Colonic mucosa (tissue), 4 donors: ENCODE measurements around the gene SPDYE4. TPM values are rescaled to one million over a fixed set of nuclear protein-coding genes. Genes with fewer than 3 reads are reported as not detected.

Source experiments
- DNase-seq: peaks from one replicate; pipeline ENCODE4 v3.0.0-alpha.2; 2020
- H3K27ac ChIP-seq: fragments of 200-600 bp; one replicate; pipeline ENCODE4 v1.8.0; 2021
- H3K27me3 ChIP-seq: fragments of 200-600 bp; one replicate; pipeline ENCODE4 v1.8.0; 2021
- H3K36me3 ChIP-seq: fragments of 200-600 bp; one replicate; pipeline ENCODE4 v1.8.0; 2021
- H3K4me1 ChIP-seq: fragments of 200-600 bp; one replicate; pipeline ENCODE4 v1.8.0; 2021; ENCODE audit warnings: mild to moderate bottlenecking
- H3K4me3 ChIP-seq: fragments of 200-600 bp; one replicate; pipeline ENCODE4 v1.8.0; 2021
- H3K9ac ChIP-seq, 2 donors: one replicate each; pipeline ENCODE4 v1.7.0; 2013; ENCODE audit warnings: control low read depth in 2 of 2, low read depth in 2 of 2, low read length in 2 of 2
- H3K9me3 ChIP-seq: fragments of 200-600 bp; one replicate; pipeline ENCODE4 v1.8.0; 2021
- intact Hi-C: fragments of 100-400 bp; cut with DNase I; formaldehyde crosslinking; loops from one replicate; pipeline ENCODE4 v1.14.1; 2022
- total RNA-seq, 2 donors: library from RNA; stranded (reverse); fragmentation: NEBNext Ultra II Directional in 1 of 2; extraction: Animal tissue kit (Norgen Biotek cat#: 25700) in 1 of 2; gene quantifications; one replicate each; pipeline ENCODE4 v1.2.1, GENCODE V29; 2021
- TF ChIP-seq, protein P1 (sequence below): fragments of 200-600 bp; IDR thresholded peaks from one replicate; pipeline ENCODE4 v1.8.0; 2022; ENCODE audit warnings: antibody characterized with exemption, mild to moderate bottlenecking
- donor health status: healthy.
- donor health status: DM: no; HTN: no; CAD: no.
- donor health status: DM: no; HTN: no; CAD: no.

The SPDYE4 gene
- total RNA-seq, 2 donors from 2014 or later, result not detected

DNA sequence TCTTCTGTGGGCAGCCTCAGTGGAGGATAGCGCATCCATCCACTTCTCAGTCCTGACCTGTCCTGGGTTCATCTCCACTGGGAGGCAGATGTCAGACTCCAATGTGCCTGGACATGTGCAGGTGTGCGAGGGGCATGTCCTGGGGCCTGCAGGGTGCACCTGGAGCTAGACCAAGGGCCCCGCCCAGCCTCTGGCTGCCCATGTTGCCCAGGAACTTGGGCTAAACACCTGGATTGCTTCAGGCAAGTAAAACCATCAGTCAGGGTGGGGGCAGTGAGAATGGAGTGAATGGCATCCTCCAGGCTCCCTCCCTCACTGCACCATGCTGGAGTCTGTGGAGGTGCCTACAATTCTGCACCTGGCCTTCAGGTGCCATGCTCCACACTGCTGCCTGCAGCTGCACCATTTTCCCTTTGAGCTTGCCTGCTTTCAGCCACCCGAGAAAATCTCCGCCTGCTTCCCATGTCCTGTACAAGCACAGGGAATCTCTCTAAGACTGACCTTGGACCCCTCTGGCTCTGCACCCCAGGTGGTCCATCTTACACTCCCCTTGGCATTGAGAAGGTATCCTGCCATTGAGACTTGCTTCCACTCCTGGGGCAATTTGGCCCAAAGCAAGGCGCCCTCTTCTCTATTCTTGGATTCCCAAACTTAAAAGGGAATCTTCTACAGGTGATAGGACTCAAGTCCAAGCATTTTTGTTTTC lies 42.9 kb upstream of the SPDYE4 start:
- intact Hi-C loops, result loop anchor here (5.0 kb wide), 1 partner anchor 91 kb away; no protein-coding TSS in a partner anchor
- Histone ChIP-seq H3K9me3 (no peaks in the 10 kb centered on the region), H3K4me1 (no peaks in the 10 kb centered on the region), H3K36me3 (no peaks in the 10 kb centered on the region), H3K4me3 (no peak overlapping the region), H3K27me3 (no peaks in the 10 kb centered on the region), H3K9ac (no peak overlapping the region), H3K27ac (no peak overlapping the region)
- TF ChIP-seq, protein P1, sequence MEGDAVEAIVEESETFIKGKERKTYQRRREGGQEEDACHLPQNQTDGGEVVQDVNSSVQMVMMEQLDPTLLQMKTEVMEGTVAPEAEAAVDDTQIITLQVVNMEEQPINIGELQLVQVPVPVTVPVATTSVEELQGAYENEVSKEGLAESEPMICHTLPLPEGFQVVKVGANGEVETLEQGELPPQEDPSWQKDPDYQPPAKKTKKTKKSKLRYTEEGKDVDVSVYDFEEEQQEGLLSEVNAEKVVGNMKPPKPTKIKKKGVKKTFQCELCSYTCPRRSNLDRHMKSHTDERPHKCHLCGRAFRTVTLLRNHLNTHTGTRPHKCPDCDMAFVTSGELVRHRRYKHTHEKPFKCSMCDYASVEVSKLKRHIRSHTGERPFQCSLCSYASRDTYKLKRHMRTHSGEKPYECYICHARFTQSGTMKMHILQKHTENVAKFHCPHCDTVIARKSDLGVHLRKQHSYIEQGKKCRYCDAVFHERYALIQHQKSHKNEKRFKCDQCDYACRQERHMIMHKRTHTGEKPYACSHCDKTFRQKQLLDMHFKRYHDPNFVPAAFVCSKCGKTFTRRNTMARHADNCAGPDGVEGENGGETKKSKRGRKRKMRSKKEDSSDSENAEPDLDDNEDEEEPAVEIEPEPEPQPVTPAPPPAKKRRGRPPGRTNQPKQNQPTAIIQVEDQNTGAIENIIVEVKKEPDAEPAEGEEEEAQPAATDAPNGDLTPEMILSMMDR, result no peak
- peak; percentile 7 for DNase-seq

DNA sequence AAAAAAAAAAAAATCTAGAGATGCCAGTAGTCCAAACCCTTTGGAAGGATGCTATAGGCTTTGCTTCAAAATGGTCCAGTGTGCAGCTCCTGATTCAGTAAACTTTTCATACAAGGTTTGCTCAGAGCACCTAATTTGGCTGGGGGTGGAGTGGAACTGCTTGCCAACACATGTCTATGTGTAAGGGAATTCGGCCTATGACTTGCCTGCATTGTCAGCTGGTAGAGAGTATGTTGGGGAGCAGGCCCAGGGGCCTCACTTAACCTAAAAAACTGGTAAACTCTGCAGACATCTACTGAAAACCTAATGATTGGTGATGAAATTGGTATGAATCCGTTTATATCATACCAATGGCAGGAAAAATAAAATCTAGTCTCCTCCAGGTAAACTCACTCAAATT lies 42.3 kb upstream of the SPDYE4 start:
- H3K4me3 ChIP-seq, result no peak overlapping the region
- no peaks in the 10 kb centered on the region for H3K36me3 ChIP-seq
- H3K27me3 ChIP-seq, result no peaks in the 10 kb centered on the region
- DNase-seq, result no peak
- H3K9ac ChIP-seq, result no peak overlapping the region
- TF ChIP-seq, protein P1, result no peak
- intact Hi-C loops, result loop anchor here (5.0 kb wide), 1 partner anchor 92 kb away; no protein-coding TSS in a partner anchor
- no peak overlapping the region for H3K27ac ChIP-seq
- no peaks in the 10 kb centered on the region for H3K4me1 ChIP-seq
- no peaks in the 10 kb centered on the region for H3K9me3 ChIP-seq

DNA sequence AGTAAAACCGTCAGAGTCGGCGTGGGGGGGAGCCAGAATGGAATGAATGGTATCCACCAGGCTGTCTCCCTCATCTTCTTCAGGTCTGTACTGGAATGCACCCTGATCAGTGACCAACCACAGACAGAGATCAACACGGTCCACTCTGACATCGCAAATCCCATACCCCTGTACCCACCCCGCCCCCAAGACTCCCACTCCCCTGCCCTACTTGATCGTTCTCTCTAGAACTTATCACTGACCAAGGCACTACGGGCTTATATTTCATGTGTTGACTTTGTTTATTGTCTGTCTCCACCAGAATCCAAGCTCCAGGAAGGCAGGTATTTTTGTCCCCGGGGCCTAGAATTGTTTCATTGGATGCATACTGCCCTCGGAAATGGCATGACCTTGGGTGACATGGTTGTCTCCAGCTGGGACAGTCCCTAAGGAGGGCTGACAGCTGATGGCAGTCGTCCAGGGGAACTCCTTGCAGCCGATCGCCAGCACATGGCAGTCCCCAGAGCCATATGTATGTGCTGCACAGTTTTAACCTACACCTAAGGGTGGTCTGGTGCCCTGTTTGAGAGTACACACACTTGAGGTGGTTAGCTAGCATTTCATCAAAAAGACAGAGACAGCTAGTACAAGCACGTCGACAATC lies 41.3 kb upstream of the SPDYE4 start:
- no peaks in the 10 kb centered on the region for H3K36me3 ChIP-seq
- peak overlapping the region in 1 of 2 donors; percentile 46 for H3K9ac ChIP-seq
- TF ChIP-seq, protein P1, result no peak
- no peak for DNase-seq
- no peaks in the 10 kb centered on the region for H3K27me3 ChIP-seq
- no peaks in the 10 kb centered on the region for H3K9me3 ChIP-seq
- no peak overlapping the region for H3K27ac ChIP-seq
- H3K4me3 ChIP-seq, result peak overlapping the region; percentile 47
- no peaks in the 10 kb centered on the region for H3K4me1 ChIP-seq
- intact Hi-C loops, result loop anchor here (5.0 kb wide), 1 partner anchor 93 kb away; no protein-coding TSS in a partner anchor

DNA sequence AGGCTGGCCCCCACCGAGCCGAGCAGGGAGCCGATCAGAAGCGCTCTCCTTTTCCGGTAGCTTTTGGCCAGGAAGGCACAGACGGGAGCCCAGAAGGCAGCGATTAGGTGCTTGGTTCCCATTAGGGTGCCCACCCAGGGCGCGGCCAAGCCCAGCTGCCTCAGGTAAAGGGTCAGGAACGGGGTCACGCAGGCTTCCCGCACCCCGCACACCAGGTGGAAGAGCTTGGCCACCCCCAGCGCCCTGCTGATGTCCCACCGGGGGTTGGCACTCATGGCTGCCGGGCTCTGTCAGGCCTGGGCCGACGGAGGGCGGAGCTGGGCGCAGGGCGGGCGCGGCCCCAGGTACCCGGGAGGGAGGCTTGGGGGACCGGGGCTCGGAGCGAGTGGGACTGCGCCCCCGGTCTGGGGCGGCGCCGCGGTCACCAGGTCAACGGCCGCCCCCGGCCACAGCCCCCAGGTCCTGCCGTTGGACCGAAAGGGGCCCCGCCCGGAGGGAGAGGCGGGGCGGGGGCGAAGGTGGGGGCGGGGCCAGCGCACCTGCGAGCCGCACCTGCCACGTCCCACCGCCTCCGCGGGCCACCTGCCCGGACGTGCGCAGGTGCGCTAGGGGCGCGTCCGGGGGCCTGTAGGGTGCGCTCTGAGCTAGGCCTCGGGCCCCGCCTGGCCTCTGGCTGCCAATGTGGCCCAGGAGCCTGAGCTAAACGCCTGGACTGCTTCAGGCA lies 40.7 kb upstream of the SPDYE4 start, which contains the start of gene MFSD6L:
TSS of gene MFSD6L (minus strand) at position 520 of the 724 bp plus-strand sequence. CDS start at position 275, 245 bp downstream.
- intact Hi-C loops, result no loop called here
- H3K27me3 ChIP-seq, result no peaks in the 10 kb centered on the region

More for the DNA sequence above, 40.7 kb upstream of the SPDYE4 start, which contains the start of gene MFSD6L:
- TF ChIP-seq, protein P1, result peak; percentile 33
- Histone ChIP-seq H3K36me3 (no peaks in the 10 kb centered on the region), H3K4me1 (no peaks in the 10 kb centered on the region), H3K9ac (peak within 1 kb of the TSS; percentile 46 to 53), H3K27ac (no peak within 1 kb of the TSS), H3K4me3 (peak within 1 kb of the TSS; percentile 47), H3K9me3 (no peaks in the 10 kb centered on the region)
- peak; percentile 80 for DNase-seq
